Measurements from ENCODE around the gene RFTN2. TPM values are rescaled to one million over a fixed set of nuclear protein-coding genes. Genes with fewer than 3 reads are reported as not detected.

The RFTN2 gene
- total and polyA plus RNA-seq, 2 experiments from 2014 or later, result 0.42 to 2.1 TPM

GRCh38 chr2:197558393-197558792, 117.0 kb downstream of the RFTN2 start:
- H3K9me3 Mint-ChIP-seq, result peaks cover 6% of the 10 kb centered on the region; the same call in 2 of the 3 replicates
- peaks cover 39% of the 10 kb centered on the region for H3K36me3 Mint-ChIP-seq (ENCODE audit: low read depth)
- Histone ChIP-seq H3K27me3 (ENCODE audit: insufficient read depth) (no peaks in the 10 kb centered on the region), H4K20me1 (replicated peaks; ENCODE audit: insufficient read depth) (no peaks in the 10 kb centered on the region), H3K36me3 (ENCODE audit: insufficient read depth) (peaks cover 7% of the 10 kb centered on the region; the same call in 1 of the 2 replicates), H3F3A (replicated peaks; ENCODE audit: low read depth) (no peaks in the 10 kb centered on the region), H3K4me3 (no peak overlapping the region), H3K9me2 (ENCODE audit: insufficient read depth) (no peaks in the 10 kb centered on the region), H3K4me2 (no peak overlapping the region), H3K27ac (ENCODE audit: low read depth) (no peak overlapping the region), H3K79me2 (replicated peaks; ENCODE audit: insufficient read depth) (no peaks in the 10 kb centered on the region), H2AFZ (no peak overlapping the region), H3K4me1 (ENCODE audit: insufficient read depth) (no peaks in the 10 kb centered on the region)
- DNase-seq (ENCODE audit: low spot score) (no peak), ATAC-seq (no peak)
- peaks cover 6% of the 10 kb centered on the region; the same call in 2 of the 3 replicates for H3K4me1 Mint-ChIP-seq
- peaks cover 1% of the 10 kb centered on the region for H3K27me3 Mint-ChIP-seq (ENCODE audit: insufficient read depth, low read depth, poor library complexity)
- no peak overlapping the region for H3K27ac Mint-ChIP-seq
- H3K4me3 Mint-ChIP-seq, result no peak overlapping the region
- no peak for TF ChIP-seq ZNF462 (CRISPR knock-in tag; IDR thresholded peaks at IDR 0.05)
- no peak for TF ChIP-seq ETS1 (IDR thresholded peaks at IDR 0.05)
- TF ChIP-seq EZH2phosphoT487 (IDR thresholded peaks at IDR 0.05; ENCODE audit: unreplicated experiment), result no peak
- no peak for TF ChIP-seq EZH2 (IDR thresholded peaks at IDR 0.05; ENCODE audit: low read depth, unreplicated experiment)
- TF ChIP-seq ZNF114 (CRISPR knock-in tag; IDR thresholded peaks at IDR 0.05), result no peak
- TF ChIP-seq CTCF (conservative IDR thresholded peaks at IDR 0.05; ENCODE audit: low read depth in 2 of 2), result no peak
- no peak for TF ChIP-seq NANOG (IDR thresholded peaks at IDR 0.05; ENCODE audit: borderline replicate concordance)
- no peak for TF ChIP-seq CREB1 (CRISPR knock-in tag; IDR thresholded peaks at IDR 0.05; ENCODE audit: low read depth)

Measured in GM23338 (cell line).